ENCODE results near the gene PROCA1. TPM values are rescaled to one million over a fixed set of nuclear protein-coding genes. Genes with fewer than 3 reads are reported as not detected.

PROCA1 gene
- total and polyA plus RNA-seq, 9 of the 15 experiments (the other 6 are each of a cell fraction or from before 2014, with no cell fraction given), result 0.78 to 16.2 (median 5.6) TPM

DNA sequence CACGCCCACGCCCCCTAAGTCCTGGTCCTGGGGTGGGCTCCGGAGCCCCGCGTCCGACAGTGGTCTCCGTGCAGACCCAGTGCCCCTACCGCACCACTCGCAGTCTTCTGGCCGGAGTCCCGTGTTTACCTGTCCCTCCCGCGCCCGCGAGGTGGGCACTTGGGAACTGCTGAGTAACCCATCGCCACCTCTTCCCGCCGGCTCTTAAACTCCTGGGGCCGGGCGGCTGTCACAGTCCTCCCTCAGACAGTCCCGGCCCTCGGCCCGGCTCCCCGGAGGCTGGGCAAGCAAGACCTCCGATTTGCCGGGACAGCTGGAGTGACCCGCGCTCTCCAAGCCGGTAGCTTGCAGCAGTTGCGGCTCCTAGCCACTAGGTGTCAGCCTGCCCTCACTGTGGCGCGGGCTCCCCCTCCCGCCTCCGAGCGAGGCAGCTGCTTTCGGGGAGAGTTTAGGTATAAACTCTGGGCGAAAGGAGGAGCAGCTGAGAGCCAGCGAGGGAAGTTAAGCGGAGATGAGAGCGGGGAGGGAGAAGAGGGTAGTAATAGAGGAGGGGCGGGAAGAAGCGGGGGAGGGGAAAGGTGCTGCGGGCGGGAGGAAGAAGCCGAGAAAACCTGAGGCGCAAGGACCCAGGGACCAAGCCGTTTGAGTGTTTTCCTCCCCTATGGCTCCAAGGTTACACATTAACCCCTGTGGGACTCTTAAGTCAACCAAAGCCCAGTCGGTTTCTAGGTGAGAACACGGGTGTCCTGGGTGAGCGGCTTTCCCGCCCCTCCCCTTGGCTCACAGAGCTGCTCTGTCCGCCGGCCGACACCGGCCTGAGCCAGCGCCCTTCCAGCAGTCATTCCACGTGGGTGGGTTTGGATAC is 15.2 kb upstream of the PROCA1 start (continued):
- peak in 1 of 2 experiments; percentile 29; a peak in 2 of 4 replicates for TF ChIP-seq TEAD1 (CRISPR knock-in tag; IDR thresholded peaks at IDR 0.05)
- TF ChIP-seq, protein P1, sequence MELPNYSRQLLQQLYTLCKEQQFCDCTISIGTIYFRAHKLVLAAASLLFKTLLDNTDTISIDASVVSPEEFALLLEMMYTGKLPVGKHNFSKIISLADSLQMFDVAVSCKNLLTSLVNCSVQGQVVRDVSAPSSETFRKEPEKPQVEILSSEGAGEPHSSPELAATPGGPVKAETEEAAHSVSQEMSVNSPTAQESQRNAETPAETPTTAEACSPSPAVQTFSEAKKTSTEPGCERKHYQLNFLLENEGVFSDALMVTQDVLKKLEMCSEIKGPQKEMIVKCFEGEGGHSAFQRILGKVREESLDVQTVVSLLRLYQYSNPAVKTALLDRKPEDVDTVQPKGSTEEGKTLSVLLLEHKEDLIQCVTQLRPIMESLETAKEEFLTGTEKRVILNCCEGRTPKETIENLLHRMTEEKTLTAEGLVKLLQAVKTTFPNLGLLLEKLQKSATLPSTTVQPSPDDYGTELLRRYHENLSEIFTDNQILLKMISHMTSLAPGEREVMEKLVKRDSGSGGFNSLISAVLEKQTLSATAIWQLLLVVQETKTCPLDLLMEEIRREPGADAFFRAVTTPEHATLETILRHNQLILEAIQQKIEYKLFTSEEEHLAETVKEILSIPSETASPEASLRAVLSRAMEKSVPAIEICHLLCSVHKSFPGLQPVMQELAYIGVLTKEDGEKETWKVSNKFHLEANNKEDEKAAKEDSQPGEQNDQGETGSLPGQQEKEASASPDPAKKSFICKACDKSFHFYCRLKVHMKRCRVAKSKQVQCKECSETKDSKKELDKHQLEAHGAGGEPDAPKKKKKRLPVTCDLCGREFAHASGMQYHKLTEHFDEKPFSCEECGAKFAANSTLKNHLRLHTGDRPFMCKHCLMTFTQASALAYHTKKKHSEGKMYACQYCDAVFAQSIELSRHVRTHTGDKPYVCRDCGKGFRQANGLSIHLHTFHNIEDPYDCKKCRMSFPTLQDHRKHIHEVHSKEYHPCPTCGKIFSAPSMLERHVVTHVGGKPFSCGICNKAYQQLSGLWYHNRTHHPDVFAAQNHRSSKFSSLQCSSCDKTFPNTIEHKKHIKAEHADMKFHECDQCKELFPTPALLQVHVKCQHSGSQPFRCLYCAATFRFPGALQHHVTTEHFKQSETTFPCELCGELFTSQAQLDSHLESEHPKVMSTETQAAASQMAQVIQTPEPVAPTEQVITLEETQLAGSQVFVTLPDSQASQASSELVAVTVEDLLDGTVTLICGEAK (IDR thresholded peaks at IDR 0.05), result no peak
- TF ChIP-seq, protein P1 (CRISPR knock-in tag; IDR thresholded peaks at IDR 0.05), result no peak
- TF ChIP-seq SNIP1 (IDR thresholded peaks at IDR 0.05; ENCODE audit: low read depth), result no peak; the same call in 1 of the 2 replicates
- no peak for TF ChIP-seq POLR2H (tag; IDR thresholded peaks at IDR 0.05; ENCODE audit: low read depth)
- TF ChIP-seq MTA3 (IDR thresholded peaks at IDR 0.05; ENCODE audit: borderline replicate concordance), result peak; percentile 82; the same call in 1 of the 2 replicates
- TF ChIP-seq SAFB (IDR thresholded peaks at IDR 0.05; ENCODE audit: borderline replicate concordance, low read depth, low read length), result 0 out of 2 replicates have a peak, but pooled peaks have one; percentile 30
- TF ChIP-seq, protein P2, sequence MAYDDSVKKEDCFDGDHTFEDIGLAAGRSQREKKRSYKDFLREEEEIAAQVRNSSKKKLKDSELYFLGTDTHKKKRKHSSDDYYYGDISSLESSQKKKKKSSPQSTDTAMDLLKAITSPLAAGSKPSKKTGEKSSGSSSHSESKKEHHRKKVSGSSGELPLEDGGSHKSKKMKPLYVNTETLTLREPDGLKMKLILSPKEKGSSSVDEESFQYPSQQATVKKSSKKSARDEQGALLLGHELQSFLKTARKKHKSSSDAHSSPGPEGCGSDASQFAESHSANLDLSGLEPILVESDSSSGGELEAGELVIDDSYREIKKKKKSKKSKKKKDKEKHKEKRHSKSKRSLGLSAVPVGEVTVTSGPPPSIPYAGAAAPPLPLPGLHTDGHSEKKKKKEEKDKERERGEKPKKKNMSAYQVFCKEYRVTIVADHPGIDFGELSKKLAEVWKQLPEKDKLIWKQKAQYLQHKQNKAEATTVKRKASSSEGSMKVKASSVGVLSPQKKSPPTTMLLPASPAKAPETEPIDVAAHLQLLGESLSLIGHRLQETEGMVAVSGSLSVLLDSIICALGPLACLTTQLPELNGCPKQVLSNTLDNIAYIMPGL (CRISPR knock-in tag; IDR thresholded peaks at IDR 0.05), result peak; percentile 96
- TF ChIP-seq TCF7 (IDR thresholded peaks at IDR 0.05; ENCODE audit: borderline replicate concordance), result no peak; the same call in 1 of the 2 replicates
- peak; percentile 86; the same call in 1 of the 2 replicates for TF ChIP-seq CTBP1 (IDR thresholded peaks at IDR 0.05; ENCODE audit: borderline replicate concordance)
- TF ChIP-seq ZNF408 (CRISPR knock-in tag; IDR thresholded peaks at IDR 0.05; ENCODE audit: low read depth), result no peak
- no peak for TF ChIP-seq NFIC (IDR thresholded peaks at IDR 0.05)
- TF ChIP-seq, protein P3, sequence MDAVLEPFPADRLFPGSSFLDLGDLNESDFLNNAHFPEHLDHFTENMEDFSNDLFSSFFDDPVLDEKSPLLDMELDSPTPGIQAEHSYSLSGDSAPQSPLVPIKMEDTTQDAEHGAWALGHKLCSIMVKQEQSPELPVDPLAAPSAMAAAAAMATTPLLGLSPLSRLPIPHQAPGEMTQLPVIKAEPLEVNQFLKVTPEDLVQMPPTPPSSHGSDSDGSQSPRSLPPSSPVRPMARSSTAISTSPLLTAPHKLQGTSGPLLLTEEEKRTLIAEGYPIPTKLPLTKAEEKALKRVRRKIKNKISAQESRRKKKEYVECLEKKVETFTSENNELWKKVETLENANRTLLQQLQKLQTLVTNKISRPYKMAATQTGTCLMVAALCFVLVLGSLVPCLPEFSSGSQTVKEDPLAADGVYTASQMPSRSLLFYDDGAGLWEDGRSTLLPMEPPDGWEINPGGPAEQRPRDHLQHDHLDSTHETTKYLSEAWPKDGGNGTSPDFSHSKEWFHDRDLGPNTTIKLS (IDR thresholded peaks at IDR 0.05; ENCODE audit: borderline replicate concordance, low read depth), result peak; percentile 17; the same call in 1 of the 2 replicates
- no peak for TF ChIP-seq NFIX (CRISPR knock-in tag; IDR thresholded peaks at IDR 0.05; ENCODE audit: low read depth)
- no peak for TF ChIP-seq ZSCAN29 (IDR thresholded peaks at IDR 0.05)
- TF ChIP-seq LARP7 (IDR thresholded peaks at IDR 0.05), result no peak
